ENCODE data around the gene ITPRIPL1.

The ITPRIPL1 gene

GRCh38 chr2:96356889-96357288 lies 31.8 kb downstream of the ITPRIPL1 start:
- H3K9ac ChIP-seq (ENCODE audit: low read depth, low read length), result no peak overlapping the region
- peaks cover 30% of the 10 kb centered on the region for H3K36me3 ChIP-seq (ENCODE audit: insufficient read depth, low read length)
- no peaks in the 10 kb centered on the region for H3K4me1 ChIP-seq (ENCODE audit: insufficient read depth, low read length)
- no peaks in the 10 kb centered on the region for H3K9me3 ChIP-seq (ENCODE audit: control insufficient read depth, insufficient read depth, low read length)

GRCh38 chr2:96359310-96359709 lies 34.2 kb downstream of the ITPRIPL1 start:
- H3K9me3 ChIP-seq (ENCODE audit: control insufficient read depth, insufficient read depth, low read length), result no peaks in the 10 kb centered on the region
- H3K9ac ChIP-seq (ENCODE audit: low read depth, low read length), result no peak overlapping the region
- peaks cover 17% of the 10 kb centered on the region for H3K36me3 ChIP-seq (ENCODE audit: insufficient read depth, low read length)
- no peaks in the 10 kb centered on the region for H3K4me1 ChIP-seq (ENCODE audit: insufficient read depth, low read length)

GRCh38 chr2:96359866-96360265 lies 34.7 kb downstream of the ITPRIPL1 start:
- Histone ChIP-seq H3K9me3 (ENCODE audit: control insufficient read depth, insufficient read depth, low read length) (no peaks in the 10 kb centered on the region), H3K36me3 (ENCODE audit: insufficient read depth, low read length) (peaks cover 17% of the 10 kb centered on the region), H3K4me1 (ENCODE audit: insufficient read depth, low read length) (no peaks in the 10 kb centered on the region), H3K9ac (ENCODE audit: low read depth, low read length) (no peak overlapping the region)

GRCh38 chr2:96361751-96362150 lies 36.6 kb downstream of the ITPRIPL1 start:
- Histone ChIP-seq H3K9ac (ENCODE audit: low read depth, low read length) (no peak overlapping the region), H3K9me3 (ENCODE audit: control insufficient read depth, insufficient read depth, low read length) (no peaks in the 10 kb centered on the region), H3K4me1 (ENCODE audit: insufficient read depth, low read length) (no peaks in the 10 kb centered on the region), H3K36me3 (ENCODE audit: insufficient read depth, low read length) (peaks cover 17% of the 10 kb centered on the region)

- peaks cover 32% of the 10 kb centered on the region for H3K36me3 ChIP-seq (ENCODE audit: insufficient read depth, low read length)
Observed at GRCh38 chr2:96369186-96369585, 44.1 kb downstream of the ITPRIPL1 start.

GRCh38 chr2:96374211-96374951 lies 49.3 kb downstream of the ITPRIPL1 start:
- Histone ChIP-seq H3K4me1 (ENCODE audit: insufficient read depth, low read length) (no peaks in the 10 kb centered on the region), H3K9ac (ENCODE audit: low read depth, low read length) (no peak overlapping the region), H3K36me3 (ENCODE audit: insufficient read depth, low read length) (peaks cover 14% of the 10 kb centered on the region), H3K9me3 (ENCODE audit: control insufficient read depth, insufficient read depth, low read length) (peaks cover 8% of the 10 kb centered on the region; the same call in 1 of the 2 replicates)

More at GRCh38 chr2:96369186-96369585, 44.1 kb downstream of the ITPRIPL1 start:
- Histone ChIP-seq H3K9ac (ENCODE audit: low read depth, low read length) (no peak overlapping the region), H3K9me3 (ENCODE audit: control insufficient read depth, insufficient read depth, low read length) (no peaks in the 10 kb centered on the region; the same call in 1 of the 2 replicates), H3K4me1 (ENCODE audit: insufficient read depth, low read length) (no peaks in the 10 kb centered on the region)

All from ES-I3 (cell line).